ENCODE measurements around the gene QDPR. TPM values are rescaled to one million over a fixed set of nuclear protein-coding genes. Genes with fewer than 3 reads are reported as not detected.

The QDPR gene
- total RNA-seq, 1 donor from 2014 or later, result 53.0 TPM

- H3K9me3 Mint-ChIP-seq (ENCODE audit: low read depth), result no peaks in the 10 kb centered on the region
- H3K36me3 Mint-ChIP-seq (ENCODE audit: insufficient read depth), result no peaks in the 10 kb centered on the region
- no peak overlapping the region for H3K27ac Mint-ChIP-seq
- no peak for TF ChIP-seq CTCF (IDR thresholded peaks at IDR 0.05; ENCODE audit: unreplicated experiment)
- no peak for DNase-seq (ENCODE audit: low spot score, unreplicated experiment)
- no peak overlapping the region for H3K4me3 Mint-ChIP-seq (ENCODE audit: low read depth)
- peaks cover 7% of the 10 kb centered on the region for H3K27me3 Mint-ChIP-seq
- H3K4me1 Mint-ChIP-seq (ENCODE audit: low read depth), result no peaks in the 10 kb centered on the region
Measured at GRCh38 chr4:17528551-17529165, 16.8 kb upstream of the QDPR start.

GRCh38 chr4:17526695-17527477, 15.0 kb upstream of the QDPR start:
- Mint-ChIP-seq H3K4me3 (ENCODE audit: low read depth) (no peak overlapping the region), H3K27me3 (peaks cover 7% of the 10 kb centered on the region), H3K36me3 (ENCODE audit: insufficient read depth) (no peaks in the 10 kb centered on the region), H3K27ac (no peak overlapping the region), H3K9me3 (ENCODE audit: low read depth) (no peaks in the 10 kb centered on the region), H3K4me1 (ENCODE audit: low read depth) (no peaks in the 10 kb centered on the region)
- DNase-seq (ENCODE audit: low spot score, unreplicated experiment), result no peak
- no peak for TF ChIP-seq CTCF (IDR thresholded peaks at IDR 0.05; ENCODE audit: unreplicated experiment)

GRCh38 chr4:17523662-17524061, 11.8 kb upstream of the QDPR start:
- Mint-ChIP-seq H3K4me1 (ENCODE audit: low read depth) (no peaks in the 10 kb centered on the region), H3K4me3 (ENCODE audit: low read depth) (no peak overlapping the region), H3K27me3 (peaks cover 7% of the 10 kb centered on the region), H3K36me3 (ENCODE audit: insufficient read depth) (no peaks in the 10 kb centered on the region), H3K9me3 (ENCODE audit: low read depth) (no peaks in the 10 kb centered on the region), H3K27ac (no peak overlapping the region)
- TF ChIP-seq CTCF (IDR thresholded peaks at IDR 0.05; ENCODE audit: unreplicated experiment), result no peak
- DNase-seq (ENCODE audit: low spot score, unreplicated experiment), result no peak

GRCh38 chr4:17521595-17521994, 9.7 kb upstream of the QDPR start:
- no peak overlapping the region for H3K27ac Mint-ChIP-seq
- H3K9me3 Mint-ChIP-seq (ENCODE audit: low read depth), result no peaks in the 10 kb centered on the region
- no peaks in the 10 kb centered on the region for H3K36me3 Mint-ChIP-seq (ENCODE audit: insufficient read depth)
- H3K27me3 Mint-ChIP-seq, result no peaks in the 10 kb centered on the region
- TF ChIP-seq CTCF (IDR thresholded peaks at IDR 0.05; ENCODE audit: unreplicated experiment), result no peak
- no peak overlapping the region for H3K4me3 Mint-ChIP-seq (ENCODE audit: low read depth)
- no peak for DNase-seq (ENCODE audit: low spot score, unreplicated experiment)
- H3K4me1 Mint-ChIP-seq (ENCODE audit: low read depth), result peaks cover 10% of the 10 kb centered on the region

GRCh38 chr4:17517664-17518063, 5.8 kb upstream of the QDPR start:
- no peak overlapping the region for H3K27ac Mint-ChIP-seq
- DNase-seq (ENCODE audit: low spot score, unreplicated experiment), result no peak
- H3K9me3 Mint-ChIP-seq (ENCODE audit: low read depth), result no peaks in the 10 kb centered on the region
- H3K4me3 Mint-ChIP-seq (ENCODE audit: low read depth), result no peak overlapping the region
- H3K4me1 Mint-ChIP-seq (ENCODE audit: low read depth), result peaks cover 21% of the 10 kb centered on the region
- H3K36me3 Mint-ChIP-seq (ENCODE audit: insufficient read depth), result no peaks in the 10 kb centered on the region
- no peak for TF ChIP-seq CTCF (IDR thresholded peaks at IDR 0.05; ENCODE audit: unreplicated experiment)
- peaks cover 10% of the 10 kb centered on the region for H3K27me3 Mint-ChIP-seq

Data from progenitor cell of endocrine pancreas (in vitro differentiated cells).